ENCODE data around the gene SUGCT. TPM values are rescaled to one million over a fixed set of nuclear protein-coding genes. Genes with fewer than 3 reads are reported as not detected.

SUGCT gene
- total and polyA plus RNA-seq, 2 of the 13 experiments (the other 11 are each of a cell fraction or from before 2014, with no cell fraction given), result 10.1 to 22.2 TPM

GRCh38 chr7:40859076-40859475 lies 724.3 kb downstream of the SUGCT start:
- in situ Hi-C loops (cut with HindIII; ENCODE audit: extremely low pct_ligation_motif_present, low pct_unique_long_range_greater_than_20kb), result no loop called here
- H3K4me3 ChIP-seq (replicated peaks in 1 of 3; ENCODE audit: insufficient read depth in 1 of 3, low read depth in 2 of 3, low read length in 3 of 3), result no peak overlapping the region
- no peaks in the 10 kb centered on the region for H4K20me1 ChIP-seq (ENCODE audit: insufficient read depth, low read length)
- H3K27ac ChIP-seq (ENCODE audit: extremely low read length, insufficient read depth, low read length), result no peak overlapping the region
- no peak for FAIRE-seq
- BruUV-seq (replicated peaks), result no TSS peak
- H3K4me1 ChIP-seq (ENCODE audit: insufficient read depth, low read length), result 0 out of 2 replicates have a peak, but pooled peaks cover 11% of the 10 kb centered on the region
- ChIA-PET CTCF (ENCODE audit: low intra/inter-chr PET ratio, low total read pairs) (no interaction called here), POLR2A (no interaction called here)
- WGBS (ENCODE audit: low lambda C conversion rate), result 100% methylated on average over 2 of the region's 2 CpGs
- H3K4me2 ChIP-seq (ENCODE audit: low read depth, low read length), result no peak overlapping the region
- ATAC-seq, result no peak
- intact Hi-C loops (cut with micrococcal nuclease; ENCODE audit: unreplicated experiment), result no loop called here
- no peak overlapping the region for H2AFZ ChIP-seq (ENCODE audit: low read length)
- no peaks in the 10 kb centered on the region for H3K79me2 ChIP-seq (ENCODE audit: insufficient read depth, low read length)
- no peak for DNase-seq (ENCODE audit: low spot score)
- H3K36me3 ChIP-seq (replicated peaks in 1 of 2; ENCODE audit: control insufficient read depth in 1 of 2, insufficient read depth in 2 of 2, low read length in 2 of 2), result no peaks in the 10 kb centered on the region
- no peaks in the 10 kb centered on the region for H3K27me3 ChIP-seq (ENCODE audit: control insufficient read depth in 1 of 2, insufficient read depth in 2 of 2, low read length in 2 of 2)
- no peaks in the 10 kb centered on the region for H3K9me3 ChIP-seq (ENCODE audit: low read length)
- no peak overlapping the region for H3K9ac ChIP-seq (ENCODE audit: insufficient read depth, low read depth, low read length)
- TF ChIP-seq SNAPC5 (CRISPR knock-in tag; IDR thresholded peaks at IDR 0.05; ENCODE audit: borderline replicate concordance) (no peak), ZNF570 (CRISPR knock-in tag; IDR thresholded peaks at IDR 0.05; ENCODE audit: borderline replicate concordance) (no peak), U2AF2 (IDR thresholded peaks at IDR 0.05; ENCODE audit: low read depth, low read length) (no peak), ZNF335 (CRISPR knock-in tag; IDR thresholded peaks at IDR 0.05) (no peak), CREM (IDR thresholded peaks at IDR 0.05) (no peak), CREM (CRISPR knock-in tag; IDR thresholded peaks at IDR 0.05) (no peak), KDM5A (IDR thresholded peaks at IDR 0.05; ENCODE audit: borderline replicate concordance, low read length) (no peak), TEAD3 (CRISPR knock-in tag; optimal IDR thresholded peaks at IDR 0.05; ENCODE audit: borderline replicate concordance) (no peak), FLYWCH1 (CRISPR knock-in tag; IDR thresholded peaks at IDR 0.05) (no peak), ZNF550 (CRISPR knock-in tag; IDR thresholded peaks at IDR 0.05; ENCODE audit: borderline replicate concordance) (no peak), ZNF180 (CRISPR knock-in tag; IDR thresholded peaks at IDR 0.05; ENCODE audit: borderline replicate concordance, low read depth) (no peak), PLRG1 (conservative IDR thresholded peaks at IDR 0.05) (no peak), PHB2 (IDR thresholded peaks at IDR 0.05; ENCODE audit: partially characterized antibody) (no peak), ARNT2 (CRISPR knock-in tag; IDR thresholded peaks at IDR 0.05; ENCODE audit: low read depth) (no peak), DR1 (CRISPR knock-in tag; IDR thresholded peaks at IDR 0.05) (no peak), SMAD9 (CRISPR knock-in tag; IDR thresholded peaks at IDR 0.05) (no peak), ZNF124 (CRISPR knock-in tag; IDR thresholded peaks at IDR 0.05) (no peak), TRIM24 (CRISPR knock-in tag; IDR thresholded peaks at IDR 0.05) (no peak)
- TF ChIP-seq, protein P1, sequence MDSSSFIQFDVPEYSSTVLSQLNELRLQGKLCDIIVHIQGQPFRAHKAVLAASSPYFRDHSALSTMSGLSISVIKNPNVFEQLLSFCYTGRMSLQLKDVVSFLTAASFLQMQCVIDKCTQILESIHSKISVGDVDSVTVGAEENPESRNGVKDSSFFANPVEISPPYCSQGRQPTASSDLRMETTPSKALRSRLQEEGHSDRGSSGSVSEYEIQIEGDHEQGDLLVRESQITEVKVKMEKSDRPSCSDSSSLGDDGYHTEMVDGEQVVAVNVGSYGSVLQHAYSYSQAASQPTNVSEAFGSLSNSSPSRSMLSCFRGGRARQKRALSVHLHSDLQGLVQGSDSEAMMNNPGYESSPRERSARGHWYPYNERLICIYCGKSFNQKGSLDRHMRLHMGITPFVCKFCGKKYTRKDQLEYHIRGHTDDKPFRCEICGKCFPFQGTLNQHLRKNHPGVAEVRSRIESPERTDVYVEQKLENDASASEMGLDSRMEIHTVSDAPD (CRISPR knock-in tag; IDR thresholded peaks at IDR 0.05), result no peak
